Inferior parietal cortex (tissue), 1 donor: Measurements from ENCODE around the gene SDK1.

Experiments
- DNase-seq: peaks from one replicate; pipeline ENCODE4 v3.0.0-alpha.2; 2016; ENCODE audit errors: extremely low spot score

Gene SDK1

DNA sequence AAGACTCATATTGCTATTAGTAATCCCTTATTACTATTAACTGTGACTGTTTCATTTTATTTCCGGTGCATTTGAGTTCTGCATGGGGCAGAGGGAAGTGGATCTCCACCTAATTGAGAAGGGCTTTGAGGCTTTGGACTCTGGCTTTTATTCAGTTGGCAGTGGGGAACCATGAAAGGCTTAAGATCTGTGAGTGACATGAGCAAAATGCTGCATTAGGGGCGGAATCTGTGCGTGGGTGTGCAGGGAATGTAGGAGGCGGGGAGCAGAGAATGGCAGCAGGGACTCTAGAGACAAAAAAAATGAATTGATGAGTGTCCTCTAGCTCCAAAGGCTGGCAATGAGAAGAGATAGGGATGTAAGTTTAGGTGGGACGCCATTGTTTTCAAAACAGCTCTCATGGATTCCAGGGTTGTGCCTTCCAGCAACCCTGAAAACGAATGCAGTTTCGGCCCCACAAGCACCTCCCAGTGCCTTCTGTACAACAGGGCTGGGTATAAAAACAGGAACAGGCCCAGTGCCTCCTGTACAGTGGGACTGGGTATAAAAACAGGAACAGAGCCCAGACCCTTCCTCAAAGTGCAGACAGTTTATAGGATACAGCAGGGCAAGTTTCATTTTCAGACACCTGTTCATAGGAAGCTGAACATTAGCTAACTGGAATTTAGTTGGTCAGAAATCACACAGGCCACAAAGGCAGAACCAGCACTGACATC, 717.7 kb downstream of the SDK1 start:
- DNase-seq = no peak

DNA sequence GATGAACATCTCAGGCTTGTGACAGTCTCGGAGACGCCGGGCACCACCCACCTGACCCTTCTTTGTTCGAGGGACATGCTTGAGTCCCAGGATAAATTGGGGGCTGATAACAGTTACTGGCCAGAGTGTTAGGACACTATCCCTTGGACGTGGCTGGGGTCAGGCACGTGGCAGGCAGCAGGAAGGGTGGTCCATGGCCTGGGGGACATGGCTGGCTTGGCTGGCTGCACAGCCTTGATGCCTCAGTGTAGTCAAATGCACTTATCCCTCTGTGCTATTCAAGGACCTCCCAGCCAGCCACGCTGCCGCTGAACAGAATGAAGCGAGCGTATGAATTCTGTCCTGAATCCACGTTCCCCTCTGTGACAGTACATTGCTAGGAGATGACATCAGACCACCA, 719.0 kb downstream of the SDK1 start:
- no peak for DNase-seq

DNA sequence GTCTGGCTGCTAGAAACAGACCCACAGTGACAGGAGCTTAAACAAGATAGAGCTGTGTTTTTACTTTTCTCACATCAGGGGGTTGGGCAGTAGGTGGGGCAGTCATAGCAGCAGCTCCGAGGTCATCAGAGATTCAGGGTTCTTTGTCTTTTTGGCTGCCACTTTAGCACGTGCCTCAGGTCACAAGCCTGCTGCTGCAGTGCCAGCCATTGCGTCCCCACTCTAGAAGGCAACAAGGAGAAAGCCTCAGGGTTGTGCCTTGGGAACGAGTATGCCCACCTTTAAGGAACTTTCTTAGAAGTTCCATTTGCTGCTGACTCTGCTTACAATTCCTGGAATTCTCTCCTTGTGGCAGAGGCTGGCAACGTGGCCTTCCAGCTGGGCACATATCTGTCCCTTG, 720.4 kb downstream of the SDK1 start:
- no peak for DNase-seq

DNA sequence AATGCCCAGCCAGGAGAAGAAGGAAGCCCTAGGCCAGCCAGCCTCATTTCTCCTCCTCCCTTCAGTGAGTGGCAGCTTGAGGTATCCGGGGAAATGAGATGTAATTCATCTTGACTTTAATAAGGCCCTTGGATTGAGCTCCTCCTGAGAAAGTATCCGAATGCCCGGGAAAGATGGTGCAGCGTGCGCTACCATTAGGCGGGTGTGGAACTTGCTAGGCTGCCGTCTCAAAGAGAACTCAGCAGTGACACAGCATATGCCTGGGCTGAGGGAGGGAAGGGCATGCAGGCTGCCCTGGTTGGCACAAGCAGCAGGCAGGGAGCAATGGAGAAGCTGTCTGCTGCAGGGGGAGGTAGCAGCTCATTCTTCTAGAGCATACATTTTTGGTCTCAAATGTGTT, 721.2 kb downstream of the SDK1 start:
- DNase-seq = no peak

DNA sequence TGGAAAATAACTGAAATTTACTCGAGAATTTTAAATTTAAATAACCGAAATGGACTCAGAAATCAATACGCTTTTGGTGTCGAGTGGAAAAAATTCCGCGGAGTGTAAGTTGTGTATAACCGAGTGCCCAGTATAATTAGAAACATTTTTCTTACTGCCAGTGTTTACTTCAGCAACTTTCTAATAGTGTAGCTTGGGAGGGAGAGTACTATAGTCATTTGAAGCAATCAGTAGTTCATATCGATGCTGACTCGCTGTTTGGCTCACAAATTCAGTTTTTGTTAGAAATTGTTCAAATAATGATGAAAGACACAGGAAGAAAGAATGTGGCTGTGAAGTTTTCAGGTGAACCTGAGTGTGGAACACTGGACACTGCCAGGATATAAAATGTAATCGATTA, 722.5 kb downstream of the SDK1 start:
- DNase-seq = no peak

DNA sequence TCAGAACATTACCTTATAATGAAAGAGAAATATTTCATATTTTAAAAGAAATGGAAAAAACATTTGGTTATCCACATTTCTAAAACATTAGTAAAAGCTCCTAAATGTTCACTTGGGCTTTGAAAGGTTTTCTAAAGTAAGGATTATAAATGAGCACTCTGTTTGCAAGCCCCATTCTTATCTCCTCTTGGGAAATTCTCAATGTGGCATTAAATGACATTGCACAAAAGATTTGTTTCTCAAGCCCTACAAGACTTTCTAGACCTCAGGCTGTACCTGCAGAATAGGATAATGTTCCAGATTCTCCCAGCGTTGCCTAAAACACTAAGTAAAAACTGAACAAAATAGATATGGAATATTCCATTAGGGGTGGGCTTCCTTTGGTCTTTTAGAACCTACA, 723.1 kb downstream of the SDK1 start:
- DNase-seq = no peak

DNA sequence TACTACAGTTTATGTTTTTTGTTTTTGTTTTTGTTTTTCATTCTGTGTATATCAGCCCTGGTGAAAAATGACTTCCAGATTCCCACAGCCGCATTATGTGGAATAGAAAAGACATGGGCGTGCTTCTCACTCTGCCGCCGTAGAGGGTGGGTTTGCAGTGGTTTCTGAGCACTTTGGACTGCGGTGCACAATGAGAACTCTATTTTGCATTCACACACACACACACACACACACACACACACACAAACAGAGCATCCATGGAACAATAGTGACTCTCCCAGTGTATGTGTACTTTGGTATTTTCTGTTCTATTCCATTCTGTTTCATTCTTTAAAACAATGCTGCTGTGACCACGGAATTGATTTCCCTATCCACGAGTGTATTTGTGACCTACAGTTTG, 723.8 kb downstream of the SDK1 start:
- DNase-seq = no peak

DNA sequence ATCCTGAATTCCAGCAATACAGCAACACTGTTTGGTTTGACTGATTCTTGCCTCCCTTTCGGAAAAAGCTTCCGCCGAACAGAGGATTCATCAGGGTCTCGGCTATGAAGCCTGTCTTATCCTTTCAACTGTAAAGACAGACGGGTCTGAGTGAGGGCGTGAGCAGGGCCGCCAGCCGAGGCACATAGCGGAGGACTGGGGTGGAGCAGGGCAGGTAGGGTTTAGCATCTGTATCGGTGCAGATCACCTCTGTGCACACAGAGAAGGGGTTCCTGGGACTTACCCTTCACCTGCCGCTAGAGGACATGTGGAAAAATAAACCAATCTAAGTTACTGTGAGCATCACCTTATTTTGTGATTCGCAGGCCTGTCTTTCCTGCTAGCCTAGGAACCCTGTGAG, 724.2 kb downstream of the SDK1 start:
- DNase-seq = no peak

DNA sequence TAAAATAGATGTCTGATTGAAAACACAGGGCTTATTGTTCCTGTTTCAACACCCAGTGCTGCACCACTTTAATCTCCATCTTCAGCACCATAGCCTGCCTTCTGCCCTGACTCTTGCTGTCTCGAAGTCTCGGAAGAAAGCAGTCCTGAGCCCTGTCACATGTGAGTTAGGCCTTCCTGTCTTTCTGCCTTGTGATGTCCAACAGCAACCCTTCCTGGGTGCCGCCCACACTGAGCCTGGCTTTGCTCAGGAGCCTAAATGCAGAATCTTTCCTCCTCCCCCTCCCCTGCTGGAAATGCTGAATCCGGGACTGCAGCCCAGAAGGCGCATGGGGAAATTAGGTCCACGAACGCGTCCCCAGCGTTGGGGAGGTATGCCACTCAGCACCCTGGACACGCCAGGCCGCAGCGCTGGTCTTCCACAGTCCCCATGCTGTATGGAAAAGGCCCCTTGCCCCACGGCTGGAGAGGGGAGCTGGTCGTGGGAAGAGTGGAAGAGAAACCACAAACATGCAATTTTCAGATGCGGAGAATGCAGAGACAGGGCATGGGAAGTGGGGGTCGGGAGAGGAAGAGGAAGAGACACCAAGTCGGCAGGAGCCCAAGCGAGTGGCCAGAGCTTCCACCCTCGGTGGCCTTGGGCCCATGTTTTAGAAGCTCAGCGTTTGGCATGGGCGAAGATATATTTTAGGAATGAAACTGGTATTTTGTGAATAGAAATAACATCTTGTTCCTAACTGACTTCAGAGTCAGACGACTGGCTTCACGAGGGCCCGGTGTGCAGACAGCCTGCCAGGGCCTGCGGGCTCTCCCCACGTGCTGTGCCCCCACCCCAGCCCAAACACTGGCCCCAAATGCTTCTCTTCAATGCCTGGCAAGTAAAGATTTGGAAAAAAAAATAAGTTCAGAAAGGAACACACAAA, 724.9 kb downstream of the SDK1 start:
- DNase-seq = no peak

DNA sequence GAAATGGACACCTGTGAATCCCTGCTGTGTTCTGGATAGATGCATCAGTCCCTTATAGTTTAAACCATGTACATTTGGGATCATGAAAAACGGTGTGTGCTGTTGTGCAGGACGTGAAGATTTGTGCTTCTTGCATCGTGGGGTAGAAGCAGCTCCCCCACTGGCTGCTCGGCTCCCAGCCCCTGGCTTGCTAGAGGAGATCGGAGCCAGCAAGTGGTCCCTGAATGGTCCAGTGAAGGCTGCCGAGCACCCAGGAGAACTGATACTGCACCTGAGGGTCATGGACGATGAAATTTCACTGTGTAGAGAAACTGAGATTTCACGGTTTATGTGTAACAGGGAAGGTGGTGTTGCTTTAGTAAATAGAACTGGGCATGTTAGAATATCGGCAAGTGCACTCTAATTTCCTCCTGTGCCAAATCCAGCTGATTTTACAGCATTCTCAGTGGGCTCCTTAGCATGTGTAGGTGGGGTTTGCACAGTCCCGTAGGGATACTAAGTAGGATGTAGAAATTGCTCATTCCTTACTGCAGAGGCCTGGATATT, 726.0 kb downstream of the SDK1 start:
- no peak for DNase-seq

DNA sequence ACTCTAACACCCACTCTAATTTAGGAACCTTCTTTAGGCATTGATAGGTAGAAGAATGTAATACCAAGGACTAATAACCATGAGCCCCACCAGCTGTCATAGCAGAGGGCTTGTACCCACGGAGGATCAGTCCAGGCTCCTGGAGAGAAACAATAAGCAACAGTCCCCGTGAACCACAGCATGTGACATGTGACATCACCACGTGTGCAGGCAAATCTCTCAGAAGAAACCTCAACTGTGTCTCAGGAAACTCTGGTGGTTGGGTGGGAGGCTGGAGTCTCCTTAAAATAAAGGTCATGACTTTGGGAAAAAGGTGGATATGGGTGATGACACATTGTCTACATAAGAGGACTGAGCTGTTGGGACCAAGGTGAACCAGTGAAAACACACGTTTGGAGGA, 727.2 kb downstream of the SDK1 start:
- DNase-seq = no peak

DNA sequence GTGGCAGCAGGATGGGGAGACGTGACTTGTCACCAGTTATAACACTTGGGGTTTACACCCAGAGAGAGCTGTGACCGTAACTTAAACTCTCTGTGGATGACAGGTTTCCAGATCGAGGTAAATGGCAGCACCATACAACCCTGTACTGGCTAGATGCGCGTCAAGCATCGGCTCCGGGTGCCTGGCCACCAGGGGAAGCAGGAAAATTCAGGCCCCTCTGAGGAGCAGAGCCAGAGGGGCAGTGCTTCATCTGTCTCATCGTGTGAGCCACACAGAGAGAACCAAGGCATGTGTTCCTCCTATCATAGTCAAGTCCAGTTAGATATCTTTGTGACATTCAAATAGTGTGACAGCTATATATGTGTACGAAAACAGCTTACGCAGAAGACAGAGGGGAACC, 728.9 kb downstream of the SDK1 start:
- no peak for DNase-seq

DNA sequence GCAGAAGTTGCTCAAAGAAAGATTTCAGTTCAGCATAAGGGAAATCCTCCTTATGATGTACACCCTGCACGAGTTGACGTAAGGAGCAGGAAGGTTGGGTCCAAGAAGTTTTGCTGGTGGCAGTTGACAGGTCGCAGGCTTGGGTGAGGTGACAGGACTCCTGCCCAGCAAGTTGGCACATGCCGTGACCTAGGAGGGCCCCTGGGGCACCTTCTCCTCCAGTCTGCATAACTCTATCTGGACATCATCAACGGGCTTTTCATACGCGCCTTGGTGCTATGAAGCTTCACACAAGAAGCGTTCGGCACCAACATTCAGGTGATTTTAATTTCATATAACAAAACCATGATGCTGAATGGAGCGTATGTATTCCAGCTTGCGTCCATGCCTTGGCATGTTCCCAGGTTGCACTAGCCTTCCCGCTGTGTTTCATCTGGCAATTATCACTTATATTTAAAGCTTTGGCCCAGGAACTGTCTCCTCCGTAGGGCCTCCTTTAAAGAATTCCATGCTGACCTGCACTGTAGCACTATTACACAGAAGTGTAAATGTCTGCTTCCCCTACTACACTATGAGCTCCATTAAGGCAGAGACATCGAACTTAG, 729.4 kb downstream of the SDK1 start:
- DNase-seq = no peak

DNA sequence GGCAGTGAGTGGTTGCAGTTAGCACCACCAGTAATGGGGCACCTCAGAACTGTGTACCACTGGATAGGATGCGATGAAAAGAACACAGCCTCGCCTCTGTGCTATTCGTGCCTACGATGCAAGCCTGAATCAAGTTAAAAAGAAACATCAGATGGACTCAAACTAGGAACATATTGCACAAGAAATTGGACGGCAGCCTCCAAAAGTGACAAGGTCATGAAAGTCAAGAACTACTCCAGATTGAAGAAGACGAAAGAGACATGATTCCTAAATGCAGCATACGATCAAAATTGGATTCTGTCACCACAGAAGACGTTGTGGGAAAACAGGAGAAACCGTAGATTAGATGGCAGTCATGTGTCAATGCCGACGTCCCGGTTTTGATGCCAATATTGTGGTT, 732.9 kb downstream of the SDK1 start:
- no peak for DNase-seq

DNA sequence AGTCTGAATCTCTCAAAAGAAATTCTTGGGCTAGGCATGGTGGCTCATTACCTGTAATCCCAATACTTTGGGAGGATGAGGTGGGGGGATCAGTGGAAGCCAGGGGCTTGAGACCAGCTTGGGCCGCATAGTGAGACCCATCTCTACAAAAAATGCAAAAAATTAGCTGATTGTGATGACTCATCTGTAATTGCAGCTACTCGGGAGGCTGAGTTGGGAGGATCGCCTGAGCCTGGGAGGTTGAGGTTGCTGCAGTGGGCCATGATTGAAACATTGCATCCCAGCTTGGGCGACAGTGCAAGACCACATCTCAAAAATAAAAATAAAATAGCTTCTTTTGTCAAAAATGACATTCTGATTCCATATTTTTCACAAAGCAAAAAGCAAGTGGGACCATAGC, 736.3 kb downstream of the SDK1 start:
- no peak for DNase-seq

DNA sequence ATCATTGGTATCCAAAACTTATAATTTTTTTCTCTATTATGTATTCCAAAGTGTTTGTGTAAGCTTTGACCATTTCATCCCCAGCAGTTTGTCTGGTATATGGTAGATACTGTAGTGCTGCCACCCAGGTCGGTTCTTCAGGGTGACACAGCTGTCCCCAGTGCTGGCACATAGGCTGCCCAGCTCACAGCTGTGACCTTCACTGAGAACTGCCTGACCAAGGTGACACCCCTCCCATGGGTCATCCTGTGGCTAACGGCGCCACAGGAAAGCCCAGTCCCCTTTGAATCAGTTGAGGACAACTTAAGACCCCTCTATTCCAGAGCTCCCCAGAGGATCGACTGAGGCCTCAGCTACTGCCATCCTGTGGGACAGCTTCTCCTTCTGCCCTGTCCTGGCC, 736.8 kb downstream of the SDK1 start:
- DNase-seq = no peak

DNA sequence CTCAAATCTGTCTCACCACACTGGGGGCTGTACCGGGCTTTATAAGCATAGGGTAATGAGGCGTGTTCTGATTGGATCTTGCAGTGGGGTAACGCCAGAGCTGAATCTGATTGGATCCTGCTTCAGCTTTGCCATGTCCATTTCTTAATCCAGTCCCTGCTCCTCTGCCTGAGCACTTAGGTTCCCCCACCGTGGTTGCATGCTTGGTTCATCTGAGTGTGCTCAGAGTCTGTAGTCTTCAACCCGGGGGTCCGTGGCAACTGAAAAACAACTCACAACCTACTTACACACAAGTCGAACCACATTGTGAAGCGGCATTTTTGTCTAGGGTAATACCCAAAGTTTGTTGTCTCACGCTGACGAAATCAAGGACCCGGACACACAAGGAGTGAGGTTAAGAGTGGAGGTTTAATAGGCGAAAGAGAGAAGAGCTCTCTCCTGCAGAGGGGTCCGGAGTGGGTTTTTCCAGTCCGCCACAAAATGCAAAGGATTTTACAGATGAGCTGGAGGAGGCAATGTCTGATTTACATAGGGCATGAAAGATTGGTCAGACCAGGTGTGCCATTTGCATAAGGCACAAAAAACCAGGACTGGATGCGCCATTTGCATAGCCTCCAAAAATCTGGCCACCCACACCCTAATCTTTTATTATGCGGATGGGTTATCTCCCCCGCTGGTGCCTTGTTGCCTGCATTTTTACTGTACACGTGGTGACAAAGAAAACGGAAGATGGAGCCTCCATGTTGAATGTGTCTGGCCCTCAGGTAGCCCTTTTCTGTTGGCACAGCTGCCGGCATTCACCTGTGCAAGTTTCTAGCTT, 739.3 kb downstream of the SDK1 start:
- no peak for DNase-seq

DNA sequence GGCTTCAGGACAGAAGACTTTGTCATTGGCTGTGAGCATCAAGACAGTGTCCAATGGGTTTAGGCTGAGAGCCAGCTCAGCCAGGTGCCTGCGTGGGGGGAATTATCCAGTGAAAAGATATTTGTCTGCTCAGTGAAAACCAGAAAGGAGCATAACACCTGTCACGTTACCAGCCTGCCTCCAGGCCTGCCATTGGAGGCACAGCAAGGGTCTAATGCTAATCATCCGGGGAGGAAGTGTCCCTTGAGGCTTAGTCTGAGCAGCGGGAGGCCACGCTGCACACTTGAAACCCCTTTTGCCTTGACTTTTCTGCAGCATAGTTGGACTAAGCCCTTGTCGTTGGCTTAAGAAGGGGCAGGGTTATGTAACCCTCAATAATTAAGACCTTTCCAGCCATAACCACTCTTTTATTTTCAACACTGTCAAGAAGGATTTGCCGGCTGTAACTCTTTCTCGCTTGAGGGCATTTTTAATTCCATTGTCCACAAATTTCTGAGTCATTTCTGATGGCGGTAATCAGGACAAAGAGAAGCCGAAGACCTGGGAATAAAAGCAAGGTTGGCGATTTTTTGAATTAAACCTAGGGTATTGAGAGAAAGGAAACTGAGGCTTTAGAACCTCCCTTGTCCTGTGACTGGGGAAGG, 741.5 kb downstream of the SDK1 start:
- DNase-seq = no peak

DNA sequence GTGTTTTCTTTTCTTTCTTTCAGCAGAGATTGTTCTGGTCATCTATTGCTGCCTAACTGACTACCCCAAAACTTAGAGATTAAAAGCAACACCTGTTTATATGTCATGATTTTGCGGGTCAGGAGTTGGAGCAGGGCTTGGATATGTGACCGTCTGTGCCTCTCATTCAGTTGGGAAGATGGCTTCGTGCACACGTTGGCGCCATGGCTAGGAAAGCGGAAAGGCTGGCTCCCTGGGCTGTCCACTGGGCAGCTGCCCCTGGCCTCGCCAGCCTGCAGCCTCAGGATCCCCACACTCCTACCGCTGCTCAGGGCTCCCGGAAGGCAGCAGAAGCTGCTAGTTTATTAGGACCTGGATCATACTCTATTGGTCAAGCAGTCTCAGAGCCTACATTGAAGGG, 742.9 kb downstream of the SDK1 start:
- no peak for DNase-seq

DNA sequence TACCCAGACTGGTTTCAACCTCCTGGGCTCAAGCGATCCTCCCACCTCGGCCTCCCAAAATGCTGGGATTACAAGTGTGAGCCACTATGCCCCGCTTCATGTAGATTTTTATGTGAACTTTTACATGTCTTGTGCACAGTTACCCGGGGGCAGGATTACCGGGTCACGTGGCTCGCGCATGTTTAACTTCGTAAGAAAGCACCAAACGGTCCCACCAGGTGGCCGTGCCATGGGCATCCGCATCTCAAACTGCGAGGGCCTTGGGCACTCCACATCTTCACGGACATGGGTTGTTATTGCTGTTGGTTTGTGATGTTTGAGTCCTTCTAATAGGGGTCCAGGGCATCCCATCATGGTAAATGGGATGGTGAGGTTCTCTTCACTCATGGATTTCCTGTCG, 744.4 kb downstream of the SDK1 start:
- DNase-seq = no peak

DNA sequence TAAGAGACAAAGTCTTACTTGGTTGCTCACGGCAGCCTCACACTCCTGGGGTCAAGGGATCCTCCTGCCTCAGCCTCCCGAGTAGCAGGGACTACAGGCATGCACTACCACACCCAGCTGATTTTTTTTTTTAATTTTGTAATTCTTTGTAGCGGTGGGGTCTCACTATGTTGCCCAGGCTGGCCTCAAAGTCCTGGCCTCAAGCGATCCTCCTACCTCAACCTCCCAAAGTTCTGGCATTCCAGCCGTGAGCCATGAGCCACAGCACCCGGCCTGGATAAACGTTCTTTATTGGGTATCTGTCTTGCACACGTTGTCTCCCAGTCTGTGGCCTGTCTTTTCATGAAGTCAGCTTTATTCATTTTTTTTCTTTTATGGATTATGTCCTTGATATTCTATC, 744.9 kb downstream of the SDK1 start:
- no peak for DNase-seq
